Stimulated activated CD8-positive, alpha-beta memory T cell treated with anti-CD3 and anti-CD28 coated beads, Interleukin-2, amount 100 ng/mL, for 48 hours (primary cell): ENCODE results near the gene MSMB.
A peak's percentile ranks its signal among the peaks of the same experiment; 100 is the strongest.

Experiments
- DNase-seq, 2 donors: peaks; one replicate each; pipeline ENCODE4 v3.0.0-alpha.2; 2020; ENCODE audit warnings: low read depth in 2 of 2

Gene MSMB

DNA sequence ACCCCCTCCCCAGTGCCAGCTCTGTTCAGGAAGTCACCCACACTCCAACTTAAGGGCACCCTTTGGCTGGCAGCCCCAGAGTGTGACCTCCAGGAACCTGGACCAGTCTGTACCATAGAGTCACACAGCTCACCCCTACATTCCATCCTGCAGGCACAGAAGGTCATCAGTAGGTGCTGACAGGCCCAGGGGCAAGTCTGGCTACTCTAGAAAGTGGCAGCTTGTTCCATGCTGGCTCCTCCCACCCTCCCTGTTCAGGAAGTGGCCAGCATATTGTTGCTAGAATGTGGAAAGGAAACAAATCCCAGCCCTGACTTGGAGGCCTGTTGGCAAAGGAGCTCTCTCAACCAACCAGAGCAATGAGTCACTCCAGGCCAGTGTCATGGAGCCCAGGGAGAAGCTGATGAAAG, 12.5 kb downstream of the MSMB start:
- DNase-seq: no peak

DNA sequence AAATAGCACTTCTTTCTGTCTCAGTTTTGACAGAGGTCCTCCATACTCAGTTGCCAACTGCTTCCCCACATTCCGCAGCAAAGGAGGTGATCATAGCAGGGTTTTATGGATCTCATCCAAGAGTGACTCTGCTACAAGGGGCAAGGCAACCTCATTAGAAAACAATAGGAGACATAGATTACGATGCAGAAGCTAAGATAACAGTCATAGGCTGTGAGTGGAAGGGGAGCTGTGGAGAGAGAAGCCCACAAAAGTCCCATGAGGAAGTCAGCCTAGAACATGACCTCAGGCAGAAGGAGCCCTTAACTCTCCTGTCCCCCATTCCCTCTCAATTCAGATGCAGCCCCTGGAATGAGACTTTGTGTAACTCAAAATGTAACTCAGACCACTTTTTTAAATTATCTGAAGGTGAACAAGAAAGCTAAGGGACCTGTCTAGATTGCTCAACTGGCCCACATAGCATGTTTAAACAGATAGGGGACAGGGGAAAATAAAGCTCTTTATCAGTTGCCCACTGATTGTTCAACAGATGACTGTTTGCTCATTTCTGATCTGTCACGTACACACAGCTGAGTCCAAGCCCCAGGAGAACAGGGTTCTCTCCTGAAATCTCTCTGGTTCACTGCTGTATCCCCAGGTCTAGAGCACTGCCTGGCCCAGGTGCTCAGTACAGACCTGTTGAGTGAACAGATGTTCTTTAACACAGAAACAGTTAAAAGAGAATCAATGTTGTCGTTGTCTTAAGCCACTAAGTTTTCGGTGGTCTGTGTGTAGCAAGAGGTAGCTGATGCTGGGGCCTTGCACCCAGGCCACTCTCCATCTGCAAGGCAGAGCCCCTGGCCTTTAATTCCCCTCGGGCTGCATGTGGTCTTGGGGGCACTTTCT, 14.2 kb downstream of the MSMB start:
- DNase-seq: no peak

DNA sequence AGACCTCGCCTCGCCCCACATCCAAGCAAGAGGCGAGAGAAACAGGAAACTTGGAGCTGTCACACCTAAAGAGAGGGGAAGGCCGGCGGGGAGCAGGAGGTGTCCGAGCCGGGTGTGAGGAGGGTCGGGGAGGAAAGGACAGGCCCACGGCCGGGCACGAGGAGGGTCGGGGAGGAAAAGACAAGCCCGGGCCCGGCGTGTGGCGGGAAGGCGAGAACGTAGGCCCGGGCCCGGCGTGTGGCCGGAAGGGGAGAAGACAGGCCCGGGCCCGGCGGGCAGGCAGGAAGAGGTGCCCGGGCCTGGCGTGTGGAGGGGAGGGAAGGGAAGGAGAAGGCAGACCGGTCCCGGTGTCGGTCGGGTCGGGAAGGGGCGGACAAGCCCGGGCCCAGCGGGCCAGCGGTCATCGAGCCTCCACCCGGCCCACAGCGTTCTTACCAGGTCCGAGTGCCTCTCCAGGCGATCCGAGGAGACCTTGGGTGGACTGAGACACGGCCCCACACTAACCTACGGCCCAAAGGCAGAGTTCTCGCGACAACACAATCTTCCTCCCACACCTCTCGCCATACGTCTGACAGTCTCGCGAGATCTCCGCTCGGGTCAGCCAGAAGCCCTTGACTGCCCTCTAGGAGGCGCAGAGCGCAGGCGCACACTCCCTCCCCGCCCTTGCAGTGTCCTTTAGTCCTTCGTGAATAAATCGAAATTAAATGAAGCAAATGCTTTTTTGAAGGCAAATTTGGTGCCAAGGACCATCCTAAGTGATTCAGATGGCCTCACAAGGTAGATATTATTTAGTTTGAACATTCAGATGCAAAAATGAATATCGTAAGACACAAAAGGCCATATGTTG, 15.8 kb downstream of the MSMB start, which contains the start of gene NCOA4:
NCOA4 (minus strand) TSS at position 533 of the 847 bp plus-strand sequence. CDS start 13,943 bp downstream, outside the sequence.
- DNase-seq: peak; percentile 91 to 96

DNA sequence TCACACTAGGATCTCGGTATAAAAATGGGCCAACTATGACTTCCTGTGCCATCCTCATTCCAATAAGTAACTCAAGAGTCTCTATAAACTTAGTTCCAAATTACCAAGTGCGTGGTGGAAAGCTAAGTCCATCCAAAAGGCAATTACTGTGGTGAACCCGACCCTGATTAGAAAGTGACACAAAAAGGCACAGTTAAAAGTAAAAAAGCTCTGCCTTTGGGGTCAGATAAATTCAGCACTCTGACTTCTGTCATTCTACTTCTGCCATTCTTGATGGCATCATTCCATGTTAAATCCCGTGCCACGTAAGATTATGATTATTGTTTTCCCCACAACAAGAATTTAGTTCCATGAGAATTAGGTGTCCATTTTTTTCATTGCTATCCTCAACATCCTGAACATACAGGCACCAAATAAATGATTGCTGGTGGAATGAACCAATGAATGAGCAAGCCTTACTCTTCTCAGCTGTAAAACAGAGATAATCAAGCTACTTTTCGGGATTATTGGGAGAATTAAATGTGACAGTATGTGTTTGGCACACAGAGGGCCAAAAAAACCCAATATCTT, 16.5 kb downstream of the MSMB start:
- DNase-seq: no peak

DNA sequence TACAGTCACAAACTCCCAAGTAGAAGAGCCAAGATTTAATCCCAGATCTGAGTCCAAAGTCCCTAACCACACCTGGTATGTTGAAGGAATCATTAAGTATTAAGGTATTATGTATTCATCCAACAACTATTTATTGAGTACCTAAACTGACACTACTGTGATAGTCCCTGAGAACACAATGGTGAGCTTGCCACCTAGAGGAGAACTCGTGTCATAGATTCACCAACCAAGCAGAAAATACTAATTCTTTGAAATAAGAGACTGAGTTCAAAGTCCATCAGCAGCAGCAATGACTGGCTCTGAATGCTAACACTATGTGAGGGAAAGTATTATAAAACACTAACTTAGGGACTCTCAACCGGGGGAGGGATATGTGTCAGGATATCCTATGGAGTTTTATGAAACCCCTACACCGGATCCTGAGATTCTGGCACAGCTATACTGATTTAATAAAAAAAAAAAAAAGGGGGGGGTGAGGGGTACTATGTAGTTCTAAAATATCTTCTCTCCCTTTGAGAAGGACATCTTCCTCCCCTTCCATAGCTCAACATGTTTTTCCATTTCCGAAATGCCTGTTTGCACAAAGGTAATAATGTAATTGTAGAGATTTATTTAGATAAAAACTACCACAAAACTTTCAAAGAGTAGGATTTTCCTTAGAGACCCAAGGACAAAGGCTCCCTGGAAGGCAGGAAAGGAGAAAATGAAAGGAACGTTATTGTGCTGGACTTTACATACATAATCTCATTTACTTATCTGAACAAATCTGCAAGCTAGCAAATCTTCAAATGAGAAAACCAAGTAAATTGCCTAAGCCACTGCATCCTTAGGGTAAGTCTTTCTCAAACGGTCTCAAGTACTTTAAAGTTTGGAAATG, 17.2 kb downstream of the MSMB start:
- no peak for DNase-seq

DNA sequence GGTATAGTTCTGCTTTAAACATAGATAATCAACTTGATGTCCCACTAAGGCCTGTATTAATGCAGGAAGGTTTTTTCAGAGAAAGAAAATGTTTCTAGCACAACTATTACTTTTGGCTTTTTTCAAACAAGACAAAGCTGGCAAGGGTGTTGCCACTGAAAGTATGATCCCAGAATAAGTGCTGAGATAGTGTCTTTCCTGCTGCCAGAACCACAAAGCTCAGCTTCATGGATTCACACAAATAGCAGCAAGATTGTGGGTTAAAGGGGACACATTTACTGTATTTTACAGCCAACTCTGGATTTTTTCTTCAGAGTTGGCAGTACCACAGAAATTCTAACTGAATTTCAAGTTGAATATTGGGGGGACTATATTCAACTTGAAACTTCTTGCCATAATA, 20.0 kb downstream of the MSMB start:
- DNase-seq: no peak

DNA sequence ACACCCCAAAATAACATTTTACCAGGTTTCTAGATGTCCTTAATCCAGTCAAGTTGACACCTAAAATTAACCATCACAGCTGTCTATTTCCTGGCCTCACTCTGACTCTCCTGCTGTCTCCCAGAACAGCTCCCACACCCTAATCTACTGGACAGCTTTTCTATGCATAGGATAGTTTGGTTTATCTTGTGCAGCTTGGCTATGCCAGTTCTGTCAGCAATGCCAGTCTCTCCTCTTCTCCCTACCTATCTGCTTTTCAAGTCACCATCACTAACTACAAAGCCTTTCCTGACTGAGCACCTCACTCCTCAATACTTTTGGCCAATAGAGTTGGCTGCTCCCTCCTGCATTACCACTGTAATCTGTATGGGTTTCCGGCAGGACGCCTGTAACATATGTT, 20.7 kb downstream of the MSMB start:
- no peak for DNase-seq

DNA sequence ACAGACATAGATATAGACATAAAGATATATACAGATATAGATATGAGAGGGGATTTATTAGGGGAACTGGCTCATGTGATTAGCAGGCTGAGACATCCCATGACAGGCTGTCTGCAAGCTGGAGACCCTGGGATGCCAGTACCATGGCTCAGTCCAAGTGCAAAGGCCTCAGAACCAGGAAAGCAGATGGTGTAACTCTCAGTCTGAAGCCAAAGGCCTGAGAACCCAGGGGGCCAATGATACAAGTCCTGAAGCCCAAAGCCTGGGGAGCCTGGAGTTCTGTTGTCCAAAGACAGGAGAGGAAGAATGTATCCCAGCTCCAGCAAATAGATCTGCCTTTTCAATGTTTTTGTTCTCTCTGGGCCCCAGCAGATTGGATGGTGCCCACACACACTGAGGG, 21.1 kb downstream of the MSMB start:
- DNase-seq: no peak

DNA sequence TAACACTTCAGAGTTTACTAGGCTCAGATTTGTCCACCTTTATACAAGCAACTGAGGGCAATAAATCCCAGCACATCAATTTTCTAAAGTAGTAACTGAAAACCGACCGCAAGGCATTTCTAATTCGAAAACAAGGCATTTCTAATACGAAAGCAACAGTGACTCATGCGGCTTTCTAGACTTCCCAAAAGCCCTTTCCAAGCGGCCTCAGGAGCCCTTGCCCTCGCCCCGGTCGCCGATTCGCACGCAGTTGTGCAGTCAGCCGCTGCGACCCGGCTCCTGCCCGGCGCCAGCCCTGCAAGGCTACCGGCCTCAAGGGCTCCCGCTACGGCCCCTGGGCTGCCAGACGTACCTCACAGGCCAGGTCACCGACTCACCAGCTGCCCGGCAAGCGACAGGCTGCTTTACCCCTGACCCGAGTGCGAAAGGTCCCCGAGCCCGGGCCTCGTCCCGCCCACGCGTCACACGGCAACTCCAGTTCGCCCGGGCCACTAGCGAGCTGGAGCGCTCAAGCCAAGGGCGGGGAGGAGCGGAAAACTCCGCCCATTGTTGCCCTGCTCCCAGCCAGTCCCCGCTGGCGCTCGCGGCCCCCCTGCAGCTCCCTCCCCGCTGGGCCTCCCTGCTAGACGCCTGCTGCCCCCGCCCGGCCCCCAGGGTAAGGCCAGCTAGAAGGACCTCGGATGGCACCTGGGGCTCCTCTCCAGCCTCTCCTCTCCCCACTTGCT, 22.9 kb downstream of the MSMB start:
- DNase-seq: peak; percentile 78 to 83

DNA sequence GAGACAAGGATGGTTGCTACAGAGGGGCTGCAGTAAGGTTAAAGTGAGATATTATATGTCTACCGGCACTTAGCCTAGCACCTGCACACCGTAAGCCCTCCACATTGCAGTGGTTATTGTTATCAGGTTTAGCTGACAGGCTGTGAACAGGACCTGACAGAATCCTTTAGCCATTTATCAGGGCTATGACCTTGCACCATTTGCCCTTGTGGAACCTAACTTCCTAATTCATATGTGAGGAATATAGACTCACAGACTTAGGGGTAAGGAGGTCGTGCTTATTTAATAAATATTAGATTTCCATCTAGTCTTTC, 25.8 kb downstream of the MSMB start:
- DNase-seq: no peak

DNA sequence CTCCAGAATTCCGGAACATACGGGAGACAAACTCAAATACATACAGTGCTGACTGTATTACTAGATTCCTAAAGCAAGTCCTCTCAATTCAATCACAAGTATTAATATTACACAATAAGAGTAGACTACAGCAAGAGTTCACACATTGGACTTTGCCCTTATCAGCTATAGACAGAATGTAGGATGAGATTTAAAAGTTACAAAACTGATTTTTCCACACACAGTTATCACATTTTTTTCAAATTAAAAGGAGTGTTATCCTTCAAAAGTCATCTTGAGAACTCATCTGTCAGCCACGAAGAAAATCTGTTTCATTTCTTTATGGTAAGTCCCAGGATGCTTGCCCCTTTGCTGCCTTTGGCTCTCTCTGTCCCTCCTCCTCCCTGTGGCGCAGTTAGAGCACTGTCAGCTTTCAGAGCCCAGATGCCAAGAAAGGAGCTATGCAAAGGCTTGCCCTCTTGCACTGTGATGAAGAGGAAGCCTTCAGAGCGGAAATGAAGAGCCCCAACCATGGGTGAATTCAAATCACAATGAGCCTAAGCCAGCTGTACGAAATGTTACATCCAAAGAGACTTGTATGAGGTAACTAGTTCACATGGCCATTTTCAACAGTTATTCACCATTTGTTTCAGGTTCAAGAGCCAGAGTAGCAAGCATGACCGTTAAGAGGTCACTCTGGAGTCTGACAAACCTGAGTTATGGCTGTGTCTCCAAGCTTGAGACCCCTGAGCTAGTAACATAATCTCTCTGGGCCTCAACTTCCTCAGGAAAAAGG, 26.3 kb downstream of the MSMB start:
- no peak for DNase-seq

DNA sequence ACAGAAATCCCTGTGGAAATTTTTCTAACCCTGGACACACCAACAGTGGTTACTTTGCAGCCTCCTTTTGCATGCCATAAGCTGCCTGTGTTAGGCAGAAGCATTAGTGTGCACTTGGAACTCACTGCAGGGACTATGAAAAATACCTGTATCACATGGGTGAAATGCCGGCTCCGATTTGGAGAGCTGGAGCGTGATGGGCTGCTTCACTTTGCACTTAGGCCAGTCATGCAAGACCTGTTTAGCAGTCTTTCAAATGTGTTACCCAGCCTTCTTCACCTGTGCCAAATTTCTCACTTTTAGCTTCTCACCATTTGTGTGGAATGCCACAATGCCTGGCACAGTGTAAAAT, 26.9 kb downstream of the MSMB start:
- DNase-seq: no peak

DNA sequence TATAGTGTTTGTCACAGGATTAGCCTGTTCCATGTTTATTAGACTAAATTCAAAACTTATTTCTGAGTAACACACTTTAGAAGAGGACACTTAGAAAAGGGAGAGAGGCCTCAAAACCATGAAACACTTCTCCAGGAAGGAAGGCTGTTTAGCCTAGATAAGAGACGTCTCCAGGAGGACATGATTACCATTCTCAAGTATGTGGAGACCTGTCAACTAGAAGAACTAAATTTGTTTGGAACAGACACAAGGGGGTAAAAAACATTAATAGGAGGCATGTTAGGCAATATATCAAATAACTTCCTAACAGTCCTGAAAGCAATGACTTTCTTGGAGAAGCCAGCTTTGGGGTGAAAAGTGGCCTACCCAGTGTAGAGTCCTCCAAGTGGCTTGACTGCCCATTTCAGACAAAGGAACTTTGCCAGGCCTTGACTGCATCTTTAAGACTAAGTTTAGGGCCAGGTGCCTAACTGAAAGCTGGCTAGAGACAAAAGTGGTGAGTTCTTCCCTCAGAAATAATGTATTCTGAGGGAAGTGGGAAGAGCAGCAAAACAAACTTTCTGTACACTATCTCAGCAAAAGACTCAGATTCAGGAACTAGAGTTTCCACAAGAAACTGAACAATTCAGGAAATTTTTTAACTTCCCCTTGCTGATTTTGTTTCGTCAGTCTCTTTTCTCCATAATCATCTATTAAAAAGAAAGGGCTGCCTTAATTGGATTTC, 27.5 kb downstream of the MSMB start:
- DNase-seq: no peak

DNA sequence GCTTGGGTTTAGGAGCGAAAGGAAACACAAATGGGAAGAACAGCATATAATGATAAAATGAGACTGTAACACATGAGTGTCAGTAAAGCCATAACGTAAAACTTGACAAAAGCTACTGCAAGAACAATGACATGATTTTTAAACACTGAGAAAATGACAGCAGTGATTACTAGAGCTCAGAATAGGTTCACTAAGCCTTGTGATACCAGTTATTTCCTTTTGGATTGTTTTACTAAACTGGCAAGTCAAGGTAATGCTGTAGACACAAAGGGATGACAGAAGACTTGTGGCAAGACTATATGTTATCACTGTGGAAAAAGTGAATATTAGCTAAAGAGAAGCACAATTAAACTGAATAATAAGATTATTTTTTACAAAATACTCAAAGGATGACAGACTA, 28.3 kb downstream of the MSMB start:
- DNase-seq: no peak

DNA sequence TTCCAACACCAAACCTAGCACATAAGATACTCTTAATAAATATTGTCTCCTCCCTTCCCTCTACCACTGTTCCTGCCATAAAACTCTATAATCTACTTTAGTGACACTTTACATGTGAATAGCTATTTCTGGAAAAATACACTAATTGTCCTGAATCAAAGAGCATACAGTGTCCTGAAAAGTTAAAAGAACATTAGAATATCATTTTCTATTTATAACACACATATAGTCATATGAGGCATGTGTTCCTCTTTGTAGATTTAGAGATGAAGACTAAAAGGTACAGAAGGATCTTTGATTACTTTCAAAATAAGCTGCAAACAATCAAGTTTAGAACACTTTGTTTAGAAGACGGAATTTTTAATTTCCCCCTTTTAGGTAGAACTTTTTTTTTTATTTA, 29.3 kb downstream of the MSMB start:
- no peak for DNase-seq

DNA sequence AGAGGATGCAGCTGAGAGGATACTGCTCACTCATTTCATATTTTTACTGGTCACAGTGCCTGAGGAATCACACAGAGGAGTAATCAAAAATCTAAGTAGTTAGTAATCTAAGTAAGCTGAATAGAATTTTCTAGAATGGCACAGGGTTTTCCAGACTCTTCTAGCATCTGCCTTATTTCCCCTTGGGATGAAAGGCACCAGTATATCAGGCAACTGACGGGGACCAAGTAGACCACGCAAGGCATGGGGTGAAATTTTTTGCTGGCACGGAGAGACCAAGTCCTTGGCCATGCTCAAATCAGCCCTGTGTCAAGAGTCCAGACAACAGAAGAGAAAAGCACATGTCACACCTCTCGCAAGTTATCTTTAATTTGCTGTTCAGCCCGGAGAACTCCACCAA, 29.9 kb downstream of the MSMB start:
- DNase-seq: no peak

DNA sequence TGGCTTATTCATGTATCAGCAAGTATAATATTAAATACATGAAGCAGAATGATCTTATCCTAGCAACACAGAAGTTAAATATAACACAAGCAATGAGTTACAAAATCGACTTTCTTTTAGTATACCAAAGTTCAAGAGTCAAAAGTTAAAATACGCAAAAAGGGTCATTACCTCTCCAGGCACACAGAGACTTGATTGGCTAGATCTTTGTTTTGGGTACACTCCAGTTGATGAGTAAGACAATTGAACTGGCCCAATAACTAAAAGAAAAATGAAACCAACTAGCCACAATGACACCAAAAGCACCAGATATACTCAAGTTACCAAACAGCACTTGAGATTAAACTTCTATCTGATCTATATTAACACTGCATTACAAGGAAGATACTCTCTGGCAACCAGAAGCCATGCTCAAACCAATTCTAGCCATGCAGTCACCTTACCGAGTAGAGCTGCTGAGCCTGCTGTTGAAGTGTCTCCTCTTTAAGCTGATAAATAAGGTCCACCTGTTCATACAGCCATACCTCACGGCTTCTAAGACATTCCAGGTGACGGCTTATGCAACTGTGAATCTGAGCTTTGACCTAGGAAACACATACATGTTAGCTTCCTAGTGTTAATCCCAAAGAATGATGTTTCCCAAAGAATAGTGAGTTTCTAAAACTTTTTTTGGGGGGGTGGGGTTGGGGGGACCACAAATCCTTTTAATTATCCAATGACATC, 31.2 kb downstream of the MSMB start:
- no peak for DNase-seq

DNA sequence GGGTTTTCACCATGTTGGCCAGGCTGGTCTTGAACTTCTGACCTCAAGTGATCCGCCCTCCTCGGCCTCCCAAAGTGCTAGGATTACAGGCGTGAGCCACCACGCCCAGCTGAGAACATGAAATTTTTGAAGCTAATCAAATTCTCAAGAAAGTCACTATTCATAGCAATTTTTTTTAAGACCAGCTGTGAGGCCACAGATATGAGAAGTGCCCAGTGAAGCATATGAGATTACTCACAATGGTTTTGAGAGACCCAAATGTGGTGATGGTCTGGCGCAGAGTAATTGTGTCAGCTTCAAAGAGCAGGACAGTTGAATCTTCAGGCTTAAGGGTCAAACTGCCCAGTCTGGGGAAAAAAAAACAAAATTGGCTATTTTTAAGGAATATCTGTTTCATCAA, 31.9 kb downstream of the MSMB start:
- no peak for DNase-seq

DNA sequence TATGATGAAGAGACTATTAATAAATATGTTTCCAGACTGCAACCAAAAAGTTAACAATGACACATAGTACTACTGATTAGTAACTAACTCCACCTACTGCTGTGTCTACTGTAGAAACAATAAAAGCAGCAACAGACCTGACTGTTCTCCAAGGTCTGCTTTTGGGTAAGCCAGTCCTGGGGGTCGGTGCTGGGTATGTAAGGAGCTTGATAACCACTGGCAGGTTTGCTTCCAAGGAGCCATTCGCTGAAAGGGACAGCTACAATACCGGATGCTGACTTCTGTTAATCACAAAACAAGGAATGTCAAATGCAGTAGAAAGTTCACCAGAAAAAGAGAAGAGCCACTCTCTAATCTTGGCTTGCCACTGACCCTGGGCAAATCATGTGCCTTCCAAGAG, 33.3 kb downstream of the MSMB start:
- DNase-seq: no peak
